ENCODE results near the gene CLDN14. TPM values are rescaled to one million over a fixed set of nuclear protein-coding genes. Genes with fewer than 3 reads are reported as not detected.

Gene CLDN14
- total and polyA plus RNA-seq, 7 experiments from 2014 or later = not detected

DNA sequence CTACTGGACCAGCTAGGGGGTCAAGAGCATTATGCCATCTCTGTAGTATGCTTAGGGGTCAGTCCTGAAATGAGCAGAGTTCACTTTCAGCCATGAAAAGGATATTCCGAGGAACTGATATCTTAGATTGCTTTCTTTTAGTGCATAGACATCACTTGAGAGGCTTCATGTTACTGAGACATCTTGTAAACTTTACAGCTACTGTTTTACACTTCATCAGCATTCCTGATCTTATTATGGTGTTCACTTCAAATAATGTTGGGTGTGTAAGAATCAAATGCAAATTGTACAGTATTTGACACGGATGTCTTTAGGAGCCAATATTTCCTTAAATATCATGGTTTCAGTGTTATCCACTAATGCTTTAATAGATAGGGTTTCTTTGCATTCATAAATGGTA, 22.4 kb upstream of the CLDN14 start:
- no peak overlapping the region for H3K27ac Mint-ChIP-seq
- H3K27me3 Mint-ChIP-seq = peaks cover 0 to 14% (median 10%) of the 10 kb centered on the region in 5 donors
- intact Hi-C loops (cut with micrococcal nuclease) = loop anchor here in 1 of 2 donors (10.0 kb wide), 1 partner anchor 512 kb away; no protein-coding TSS in a partner anchor
- Histone ChIP-seq H3K27ac (ENCODE audit: low read depth, low read length) (no peak overlapping the region), H3K9me3 (ENCODE audit: control insufficient read depth in 2 of 3, low read length in 3 of 3) (no peaks in the 10 kb centered on the region), H3K4me1 (ENCODE audit: control insufficient read depth in 2 of 2, insufficient read depth in 2 of 2, low read length in 2 of 2) (no peaks in the 10 kb centered on the region), H3K4me3 (ENCODE audit: low read length) (no peak overlapping the region), H3K27me3 (ENCODE audit: control insufficient read depth in 2 of 2, insufficient read depth in 2 of 2, low read length in 2 of 2) (no peaks in the 10 kb centered on the region), H3K36me3 (ENCODE audit: control insufficient read depth in 2 of 3, insufficient read depth in 3 of 3, low read length in 3 of 3) (no peaks in the 10 kb centered on the region)
- H3K36me3 Mint-ChIP-seq = no peaks in the 10 kb centered on the region
- H3K4me3 Mint-ChIP-seq = no peak overlapping the region
- CTCF ChIA-PET = interaction anchor here (1.1 to 5.6 kb wide), 2 partner anchors 15 to 425 kb away, joined by 4 to 33 read pairs; no protein-coding TSS in a partner anchor
- no peak for DNase-seq
- H3K9me3 Mint-ChIP-seq = peaks cover 0 to 5% (median 0%) of the 10 kb centered on the region in 11 donors
- H3K4me1 Mint-ChIP-seq = no peaks in the 10 kb centered on the region
- ATAC-seq = no peak
- POLR2A ChIA-PET = no interaction called here

DNA sequence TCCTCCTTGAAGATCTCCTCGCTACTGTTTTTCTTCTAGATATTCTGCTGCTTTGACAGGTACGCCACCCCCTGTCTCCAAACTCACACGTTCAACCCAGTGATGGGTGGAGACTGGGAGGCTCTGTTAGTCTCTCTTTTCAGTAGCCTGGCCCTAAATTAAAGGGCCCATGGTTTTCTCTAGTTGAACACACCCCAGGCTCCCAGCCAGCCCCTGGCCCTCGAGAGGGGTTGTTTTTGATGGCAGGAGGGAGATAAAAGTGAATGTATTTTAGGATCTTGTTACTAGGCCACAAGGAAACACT, 21.6 kb upstream of the CLDN14 start:
- H3K9me3 Mint-ChIP-seq = peaks cover 0 to 6% (median 0%) of the 10 kb centered on the region in 11 donors
- Histone ChIP-seq H3K9me3 (ENCODE audit: control insufficient read depth in 2 of 3, low read length in 3 of 3) (no peaks in the 10 kb centered on the region), H3K27me3 (ENCODE audit: control insufficient read depth in 2 of 2, insufficient read depth in 2 of 2, low read length in 2 of 2) (no peaks in the 10 kb centered on the region), H3K36me3 (ENCODE audit: control insufficient read depth in 2 of 3, insufficient read depth in 3 of 3, low read length in 3 of 3) (no peaks in the 10 kb centered on the region), H3K4me1 (ENCODE audit: control insufficient read depth in 2 of 2, insufficient read depth in 2 of 2, low read length in 2 of 2) (no peaks in the 10 kb centered on the region), H3K4me3 (ENCODE audit: low read length) (no peak overlapping the region), H3K27ac (ENCODE audit: low read depth, low read length) (no peak overlapping the region)
- ATAC-seq (no peak), DNase-seq (no peak)
- peaks cover 0 to 14% (median 8%) of the 10 kb centered on the region in 5 donors for H3K27me3 Mint-ChIP-seq
- H3K36me3 Mint-ChIP-seq = no peaks in the 10 kb centered on the region
- H3K4me1 Mint-ChIP-seq = no peaks in the 10 kb centered on the region
- H3K4me3 Mint-ChIP-seq = no peak overlapping the region
- no peak overlapping the region for H3K27ac Mint-ChIP-seq
- intact Hi-C loops (cut with micrococcal nuclease) = loop anchor here in 1 of 2 donors (10.0 kb wide), 1 partner anchor 513 kb away; no protein-coding TSS in a partner anchor
- ChIA-PET POLR2A (no interaction called here), CTCF (interaction anchor here (1.1 to 5.6 kb wide), 2 partner anchors 16 to 426 kb away, joined by 4 to 33 read pairs; no protein-coding TSS in a partner anchor)

DNA sequence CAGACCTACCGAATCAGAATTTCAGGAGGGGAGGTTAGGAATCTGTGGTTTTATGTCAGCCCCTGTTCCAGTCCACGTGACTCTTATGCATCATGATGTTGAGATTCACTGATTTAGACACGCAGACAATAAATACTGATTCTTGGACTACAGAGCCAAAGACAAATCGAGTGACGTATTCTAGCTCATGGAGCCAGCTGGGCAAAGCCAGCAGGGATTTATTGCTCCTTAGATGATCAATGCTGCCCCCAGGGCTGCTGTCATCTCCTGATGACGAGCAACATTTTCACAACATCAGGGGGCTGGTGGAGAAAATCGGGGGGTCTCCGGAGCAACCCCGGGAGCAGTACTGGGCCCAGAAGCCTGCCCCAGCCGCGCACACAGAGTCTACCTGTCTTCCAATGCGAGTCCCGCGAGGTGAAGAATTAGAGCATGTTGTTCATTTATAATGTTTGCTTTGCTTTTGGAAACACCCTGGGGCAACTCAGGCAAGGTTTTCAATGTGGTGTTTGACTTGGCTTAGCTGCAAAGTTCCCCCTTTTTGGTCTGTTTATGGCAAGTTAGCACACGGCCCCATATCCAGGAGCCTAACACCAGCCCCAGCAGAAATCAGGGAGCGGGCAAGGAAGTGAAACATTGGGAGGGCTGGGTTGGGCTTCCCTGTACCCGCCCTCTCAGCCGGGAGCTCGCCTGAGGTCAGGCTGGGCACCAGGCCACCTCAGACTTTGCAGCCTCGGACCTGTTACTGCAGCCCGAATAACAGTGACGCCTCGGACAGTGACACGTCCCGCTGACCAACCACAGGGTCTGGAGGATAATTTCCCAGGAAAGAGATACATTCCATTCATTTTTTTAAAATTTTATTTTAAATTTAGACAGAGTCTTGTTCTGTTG, 19.9 kb upstream of the CLDN14 start:
- ChIA-PET CTCF (no interaction called here), POLR2A (no interaction called here)
- Histone ChIP-seq H3K4me3 (ENCODE audit: low read length) (no peak overlapping the region), H3K27ac (ENCODE audit: low read depth, low read length) (no peak overlapping the region), H3K4me1 (ENCODE audit: control insufficient read depth in 2 of 2, insufficient read depth in 2 of 2, low read length in 2 of 2) (no peaks in the 10 kb centered on the region), H3K36me3 (ENCODE audit: control insufficient read depth in 2 of 3, insufficient read depth in 3 of 3, low read length in 3 of 3) (no peaks in the 10 kb centered on the region), H3K9me3 (ENCODE audit: control insufficient read depth in 2 of 3, low read length in 3 of 3) (no peaks in the 10 kb centered on the region), H3K27me3 (ENCODE audit: control insufficient read depth in 2 of 2, insufficient read depth in 2 of 2, low read length in 2 of 2) (no peaks in the 10 kb centered on the region)
- Mint-ChIP-seq H3K36me3 (no peaks in the 10 kb centered on the region), H3K9me3 (peaks cover 0 to 9% (median 1%) of the 10 kb centered on the region in 11 donors), H3K27me3 (peaks cover 0 to 10% (median 4%) of the 10 kb centered on the region in 5 donors), H3K4me3 (no peak overlapping the region), H3K4me1 (peaks cover 0 to 2% (median 0%) of the 10 kb centered on the region in 7 donors), H3K27ac (no peak overlapping the region)
- intact Hi-C loops (cut with micrococcal nuclease) = loop anchor here in 1 of 2 donors (10.0 kb wide), 1 partner anchor 515 kb away; no protein-coding TSS in a partner anchor
- DNase-seq (no peak), ATAC-seq (no peak)

DNA sequence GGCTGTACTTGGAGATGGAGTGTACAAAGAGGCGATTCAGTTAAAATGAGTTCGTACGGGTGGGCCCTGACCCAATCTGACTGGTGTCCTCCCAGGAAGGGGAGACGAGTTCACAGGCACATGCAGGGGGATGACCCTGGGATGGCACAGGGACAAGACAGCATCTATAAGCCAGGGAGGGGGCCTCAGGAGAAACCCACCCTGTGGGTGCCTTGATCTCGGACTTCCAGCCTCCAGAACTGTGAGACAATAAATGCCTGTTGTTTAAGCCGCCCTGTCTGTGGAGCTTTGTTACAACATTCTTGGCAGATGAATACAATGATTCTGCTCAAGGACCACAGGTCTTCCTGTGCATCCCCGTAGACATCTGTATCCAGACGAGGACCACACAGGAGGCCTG, 14.6 kb upstream of the CLDN14 start:
- no peak overlapping the region for H3K27ac Mint-ChIP-seq
- ChIA-PET CTCF (no interaction called here), POLR2A (no interaction called here)
- no peaks in the 10 kb centered on the region for H3K4me1 ChIP-seq (ENCODE audit: control insufficient read depth in 2 of 2, insufficient read depth in 2 of 2, low read length in 2 of 2)
- ATAC-seq = no peak
- intact Hi-C loops (cut with micrococcal nuclease) = no loop called here
- H3K4me1 Mint-ChIP-seq = peaks cover 0 to 2% (median 0%) of the 10 kb centered on the region in 7 donors
- no peaks in the 10 kb centered on the region for H3K9me3 ChIP-seq (ENCODE audit: control insufficient read depth in 2 of 3, low read length in 3 of 3)
- no peaks in the 10 kb centered on the region for H3K36me3 ChIP-seq (ENCODE audit: control insufficient read depth in 2 of 3, insufficient read depth in 3 of 3, low read length in 3 of 3)
- H3K27me3 Mint-ChIP-seq = peaks cover 0 to 3% (median 0%) of the 10 kb centered on the region in 5 donors
- no peak overlapping the region for H3K4me3 Mint-ChIP-seq
- no peak for DNase-seq
- no peak overlapping the region for H3K4me3 ChIP-seq (ENCODE audit: low read length)
- no peak overlapping the region for H3K27ac ChIP-seq (ENCODE audit: low read depth, low read length)
- H3K9me3 Mint-ChIP-seq = peaks cover 0 to 9% (median 1%) of the 10 kb centered on the region in 11 donors
- H3K27me3 ChIP-seq (ENCODE audit: control insufficient read depth in 2 of 2, insufficient read depth in 2 of 2, low read length in 2 of 2) = no peaks in the 10 kb centered on the region
- no peaks in the 10 kb centered on the region for H3K36me3 Mint-ChIP-seq

DNA sequence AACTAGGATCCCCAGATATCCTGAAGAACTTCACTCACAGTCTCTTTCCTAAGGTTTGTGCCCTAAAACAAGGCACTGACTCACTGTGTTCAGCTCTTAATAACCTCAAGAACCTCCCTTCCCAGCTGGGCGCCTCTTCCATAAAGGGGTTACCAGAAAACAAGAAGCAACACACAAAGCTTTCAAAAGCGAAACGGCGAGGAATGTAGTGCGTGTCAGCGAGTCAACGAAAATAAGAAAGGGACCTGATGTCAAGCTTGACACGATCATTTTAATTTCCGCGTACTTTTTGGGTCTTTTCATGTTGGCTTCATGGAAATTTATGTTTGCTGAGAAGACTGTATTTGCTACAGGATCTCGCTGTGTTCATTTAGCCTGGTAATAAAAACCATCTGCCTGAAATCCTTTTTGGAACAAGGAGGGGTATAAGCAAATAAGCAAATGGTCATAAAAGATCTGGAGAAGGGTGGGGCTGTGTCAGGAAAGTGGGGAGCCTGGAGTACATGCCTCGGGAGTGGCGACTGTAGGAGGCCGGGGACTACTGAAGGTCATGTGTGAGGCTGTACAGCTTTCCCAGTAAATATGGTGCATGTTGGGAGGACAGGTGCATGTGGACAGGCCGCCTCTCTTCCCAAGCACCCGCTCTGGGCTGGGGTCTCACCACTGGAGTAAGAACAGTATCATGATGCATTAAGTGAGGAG, 11.4 kb upstream of the CLDN14 start:
- CTCF ChIA-PET = no interaction called here
- H3K4me1 Mint-ChIP-seq = peaks cover 0 to 4% (median 0%) of the 10 kb centered on the region in 7 donors
- H3K9me3 Mint-ChIP-seq = peaks cover 0 to 5% (median 0%) of the 10 kb centered on the region in 11 donors
- Histone ChIP-seq H3K36me3 (ENCODE audit: control insufficient read depth in 2 of 3, insufficient read depth in 3 of 3, low read length in 3 of 3) (no peaks in the 10 kb centered on the region), H3K9me3 (ENCODE audit: control insufficient read depth in 2 of 3, low read length in 3 of 3) (no peaks in the 10 kb centered on the region), H3K4me3 (ENCODE audit: low read length) (no peak overlapping the region), H3K27ac (ENCODE audit: low read depth, low read length) (no peak overlapping the region), H3K27me3 (ENCODE audit: control insufficient read depth in 2 of 2, insufficient read depth in 2 of 2, low read length in 2 of 2) (no peaks in the 10 kb centered on the region), H3K4me1 (ENCODE audit: control insufficient read depth in 2 of 2, insufficient read depth in 2 of 2, low read length in 2 of 2) (no peaks in the 10 kb centered on the region)
- ATAC-seq (no peak), DNase-seq (no peak)
- POLR2A ChIA-PET = interaction anchor here (0.7 kb wide), 1 partner anchor 290 kb away, joined by 3 read pairs; no protein-coding TSS in a partner anchor
- H3K27ac Mint-ChIP-seq = no peak overlapping the region
- H3K27me3 Mint-ChIP-seq = peaks cover 0 to 8% (median 0%) of the 10 kb centered on the region in 5 donors
- intact Hi-C loops (cut with micrococcal nuclease) = no loop called here
- H3K36me3 Mint-ChIP-seq = no peaks in the 10 kb centered on the region
- H3K4me3 Mint-ChIP-seq = no peak overlapping the region

DNA sequence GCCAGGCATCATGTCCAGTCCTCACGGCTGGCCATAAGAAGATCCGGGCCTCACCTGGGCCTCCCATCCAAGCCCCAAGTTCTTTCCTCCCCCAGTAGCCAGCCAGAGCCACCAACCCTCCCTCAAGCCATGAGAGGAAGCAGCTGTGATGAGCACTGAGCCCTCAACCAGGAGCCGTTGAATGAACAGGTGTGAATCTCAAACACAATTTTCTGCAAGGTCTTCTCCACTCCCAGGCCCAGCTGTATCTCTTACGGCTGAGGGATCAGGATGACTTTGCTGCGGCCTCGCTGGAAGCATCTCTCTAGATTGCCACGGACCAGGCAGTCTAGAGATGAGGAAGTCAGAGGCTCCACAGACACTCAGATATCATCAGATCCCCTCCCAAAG, 9.8 kb upstream of the CLDN14 start:
- Mint-ChIP-seq H3K36me3 (no peaks in the 10 kb centered on the region), H3K9me3 (peaks cover 0 to 1% (median 0%) of the 10 kb centered on the region in 11 donors), H3K27me3 (peaks cover 0 to 9% (median 4%) of the 10 kb centered on the region in 5 donors), H3K4me1 (peaks cover 0 to 2% (median 0%) of the 10 kb centered on the region in 7 donors), H3K27ac (peak overlapping the region in 1 of 9 donors; percentile 46), H3K4me3 (no peak overlapping the region)
- no peak overlapping the region for H3K27ac ChIP-seq (ENCODE audit: low read depth, low read length)
- H3K36me3 ChIP-seq (ENCODE audit: control insufficient read depth in 2 of 3, insufficient read depth in 3 of 3, low read length in 3 of 3) = no peaks in the 10 kb centered on the region
- H3K9me3 ChIP-seq (ENCODE audit: control insufficient read depth in 2 of 3, low read length in 3 of 3) = no peaks in the 10 kb centered on the region
- POLR2A ChIA-PET = no interaction called here
- H3K4me1 ChIP-seq (ENCODE audit: control insufficient read depth in 2 of 2, insufficient read depth in 2 of 2, low read length in 2 of 2) = no peaks in the 10 kb centered on the region
- H3K4me3 ChIP-seq (ENCODE audit: low read length) = no peak overlapping the region
- ATAC-seq = no peak
- no peaks in the 10 kb centered on the region for H3K27me3 ChIP-seq (ENCODE audit: control insufficient read depth in 2 of 2, insufficient read depth in 2 of 2, low read length in 2 of 2)
- intact Hi-C loops (cut with micrococcal nuclease) = no loop called here
- CTCF ChIA-PET = no interaction called here
- no peak for DNase-seq
